Vagina (tissue), 2 donors: Measurements from ENCODE around the gene CELSR3. TPM values are rescaled to one million over a fixed set of nuclear protein-coding genes. Genes with fewer than 3 reads are reported as not detected.

ENCODE experiments used
- DNase-seq, 2 donors: peaks; one replicate each; pipeline ENCODE4 v3.0.0-alpha.2; 2017; ENCODE audit errors: extremely low spot score in 2 of 2
- H3K27ac ChIP-seq: fragments of 200-600 bp; sonication (generic); one replicate; pipeline ENCODE4 v1.5.1; 2019
- H3K27me3 ChIP-seq: fragments of 200-600 bp; sonication (generic); one replicate; pipeline ENCODE4 v1.5.1; 2019
- H3K36me3 ChIP-seq, 2 donors: fragments of 200-600 bp; sonication (generic); one replicate each; pipeline ENCODE4 v1.5.1; 2017 to 2019
- H3K4me1 ChIP-seq: fragments of 200-600 bp; sonication (generic); one replicate; pipeline ENCODE4 v1.5.1; 2019
- H3K4me3 ChIP-seq, 2 donors: fragments of 200-600 bp; sonication (generic); 1 replicate in 1 of 2; 2 replicates in 1 of 2; pipeline ENCODE4 v1.5.1; 2016 to 2019
- H3K9me3 ChIP-seq: fragments of 200-600 bp; sonication (generic); one replicate; pipeline ENCODE4 v1.5.1; 2019
- POLR2A ChIP-seq, 2 donors: fragments of 450-650 bp; IDR thresholded peaks; one replicate each; pipeline ENCODE4 v1.6.1; 2017; ENCODE audit warnings: antibody characterized with exemption in 2 of 2, mild to moderate bottlenecking in 2 of 2, moderate library complexity in 2 of 2
- POLR2AphosphoS5 ChIP-seq, 2 donors: sonication (generic); formaldehyde crosslinking; IDR thresholded peaks; one replicate each; pipeline ENCODE4 v1.9.0; 2017; ENCODE audit warnings: antibody characterized with exemption in 2 of 2, mild to moderate bottlenecking in 2 of 2, low read depth in 1 of 2; ENCODE audit not compliant: insufficient read depth in 1 of 2
- intact Hi-C: fragments of 100-400 bp; cut with DNase I; formaldehyde crosslinking; loops from one replicate; pipeline ENCODE4 v1.15.1; 2023
- total RNA-seq: library from RNA; depleted of rRNA; stranded (reverse); fragments of >200 nt; gene quantifications from one replicate; pipeline ENCODE4 v1.2.3, GENCODE V29; 2016
- TF ChIP-seq, protein P1 (sequence below), 3 experiments: fragments of 450-650 bp in 2 of 3; fragments of 200-600 bp in 1 of 3; sonication (generic) in 1 of 3; IDR thresholded peaks; one replicate each; pipeline ENCODE4 v1.5.1; 2017 to 2019; ENCODE audit warnings: antibody characterized with exemption in 3 of 3, mild to moderate bottlenecking in 2 of 3, moderate library complexity in 2 of 3

Gene CELSR3
- total RNA-seq, 1 donor from 2014 or later = 2.2 TPM

DNA sequence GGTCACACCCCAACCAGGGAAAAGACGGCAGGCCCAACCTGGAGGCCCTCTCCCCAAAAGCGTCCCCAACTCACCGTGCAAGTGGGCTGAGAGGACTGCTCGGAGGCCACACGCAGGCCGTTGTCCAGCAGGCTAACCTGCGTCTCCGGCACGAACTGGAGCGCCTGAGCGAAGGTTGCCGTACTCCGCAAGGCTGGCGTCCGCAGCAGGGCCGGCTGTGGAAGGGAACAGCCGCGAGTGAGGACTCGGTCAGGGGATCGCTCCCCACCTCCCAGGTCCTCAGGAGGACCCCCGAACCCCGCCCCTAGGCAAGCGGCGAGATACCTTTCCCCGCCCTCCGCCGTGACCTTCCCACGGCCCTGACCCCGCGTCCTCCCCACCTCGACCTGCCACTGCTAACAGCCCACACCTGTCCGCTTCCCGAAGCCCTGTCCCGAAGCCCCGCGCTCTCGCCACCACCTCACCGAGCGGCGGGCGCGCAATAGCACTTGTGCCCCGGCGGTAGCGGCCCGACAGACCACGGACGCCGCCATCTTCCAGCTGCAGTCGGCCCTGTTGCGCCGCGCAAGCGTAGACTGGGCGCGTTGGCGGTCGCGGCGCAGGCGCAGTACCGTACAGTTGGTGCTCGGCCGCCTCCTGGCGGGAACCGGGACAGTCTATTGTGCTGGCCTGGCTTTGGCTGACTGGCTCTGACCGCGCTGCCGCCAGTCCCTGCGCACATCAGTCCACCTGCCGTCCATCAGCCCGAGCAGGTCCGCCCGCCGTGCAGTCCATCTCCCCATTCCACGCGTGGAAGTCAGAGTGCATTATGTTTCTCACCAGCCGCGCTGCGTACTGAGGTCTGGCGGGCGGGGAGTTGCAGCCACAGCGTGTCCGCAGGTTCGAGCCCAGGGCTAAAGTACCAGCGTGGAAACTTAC is 53.3 kb downstream of the CELSR3 start, which contains the start of gene UQCRC1:
TSS of gene UQCRC1 (minus strand) at position 559 of the 918 bp plus-strand sequence. CDS start at position 533, 26 bp downstream.
- Histone ChIP-seq H3K36me3 (peaks cover 0 to 26% of the 10 kb centered on the region in 2 donors), H3K4me1 (peaks cover 34% of the 10 kb centered on the region), H3K27me3 (no peaks in the 10 kb centered on the region), H3K27ac (peak within 1 kb of the TSS; percentile 91), H3K4me3 (peak within 1 kb of the TSS; percentile 96 to 97), H3K9me3 (no peaks in the 10 kb centered on the region)
- DNase-seq = no peak
- intact Hi-C loops = no loop called here
- peak in 1 of 2 donors; percentile 55 for TF ChIP-seq POLR2A (IDR thresholded peaks at IDR 0.05)
- TF ChIP-seq, protein P1, sequence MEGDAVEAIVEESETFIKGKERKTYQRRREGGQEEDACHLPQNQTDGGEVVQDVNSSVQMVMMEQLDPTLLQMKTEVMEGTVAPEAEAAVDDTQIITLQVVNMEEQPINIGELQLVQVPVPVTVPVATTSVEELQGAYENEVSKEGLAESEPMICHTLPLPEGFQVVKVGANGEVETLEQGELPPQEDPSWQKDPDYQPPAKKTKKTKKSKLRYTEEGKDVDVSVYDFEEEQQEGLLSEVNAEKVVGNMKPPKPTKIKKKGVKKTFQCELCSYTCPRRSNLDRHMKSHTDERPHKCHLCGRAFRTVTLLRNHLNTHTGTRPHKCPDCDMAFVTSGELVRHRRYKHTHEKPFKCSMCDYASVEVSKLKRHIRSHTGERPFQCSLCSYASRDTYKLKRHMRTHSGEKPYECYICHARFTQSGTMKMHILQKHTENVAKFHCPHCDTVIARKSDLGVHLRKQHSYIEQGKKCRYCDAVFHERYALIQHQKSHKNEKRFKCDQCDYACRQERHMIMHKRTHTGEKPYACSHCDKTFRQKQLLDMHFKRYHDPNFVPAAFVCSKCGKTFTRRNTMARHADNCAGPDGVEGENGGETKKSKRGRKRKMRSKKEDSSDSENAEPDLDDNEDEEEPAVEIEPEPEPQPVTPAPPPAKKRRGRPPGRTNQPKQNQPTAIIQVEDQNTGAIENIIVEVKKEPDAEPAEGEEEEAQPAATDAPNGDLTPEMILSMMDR (IDR thresholded peaks at IDR 0.05) = peak; percentile 50 to 91 (median 88)
- TF ChIP-seq POLR2AphosphoS5 (IDR thresholded peaks at IDR 0.05; ENCODE audit: insufficient read depth in 1 of 2, low read depth in 1 of 2) = peak; percentile 96 to 97

GRCh38 chr3:48607519-48607918 is 55.2 kb downstream of the CELSR3 start:
- peaks cover 0 to 45% of the 10 kb centered on the region in 2 donors for H3K36me3 ChIP-seq
- intact Hi-C loops = no loop called here
- DNase-seq = no peak
- TF ChIP-seq, protein P1 (IDR thresholded peaks at IDR 0.05) = no peak
- TF ChIP-seq POLR2AphosphoS5 (IDR thresholded peaks at IDR 0.05; ENCODE audit: insufficient read depth in 1 of 2, low read depth in 1 of 2) = no peak
- TF ChIP-seq POLR2A (IDR thresholded peaks at IDR 0.05) = no peak
- H3K4me3 ChIP-seq = no peak overlapping the region
- no peak overlapping the region for H3K27ac ChIP-seq
- no peaks in the 10 kb centered on the region for H3K27me3 ChIP-seq
- H3K4me1 ChIP-seq = peaks cover 34% of the 10 kb centered on the region
- no peaks in the 10 kb centered on the region for H3K9me3 ChIP-seq

GRCh38 chr3:48601622-48601994 is 61.1 kb downstream of the CELSR3 start:
- intact Hi-C loops = loop anchor here (2.0 kb wide), 1 partner anchor 37 kb away; no protein-coding TSS in a partner anchor
- no peak for TF ChIP-seq POLR2A (IDR thresholded peaks at IDR 0.05)
- no peak for TF ChIP-seq POLR2AphosphoS5 (IDR thresholded peaks at IDR 0.05; ENCODE audit: insufficient read depth in 1 of 2, low read depth in 1 of 2)
- TF ChIP-seq, protein P1 (IDR thresholded peaks at IDR 0.05) = no peak
- no peak for DNase-seq
- peaks cover 56% of the 10 kb centered on the region for H3K4me1 ChIP-seq
- H3K27me3 ChIP-seq = no peaks in the 10 kb centered on the region
- H3K4me3 ChIP-seq = no peak overlapping the region
- H3K27ac ChIP-seq = no peak overlapping the region
- H3K36me3 ChIP-seq = peaks cover 0 to 76% of the 10 kb centered on the region in 2 donors
- H3K9me3 ChIP-seq = no peaks in the 10 kb centered on the region

- DNase-seq = no peak
- no peaks in the 10 kb centered on the region for H3K9me3 ChIP-seq
- peak overlapping the region; percentile 94 for H3K27ac ChIP-seq
- H3K4me1 ChIP-seq = peaks cover 56% of the 10 kb centered on the region
- no peaks in the 10 kb centered on the region for H3K27me3 ChIP-seq
- H3K36me3 ChIP-seq = peaks cover 0 to 71% of the 10 kb centered on the region in 2 donors
- H3K4me3 ChIP-seq = no peak overlapping the region
- no peak for TF ChIP-seq POLR2A (IDR thresholded peaks at IDR 0.05)
- TF ChIP-seq POLR2AphosphoS5 (IDR thresholded peaks at IDR 0.05; ENCODE audit: insufficient read depth in 1 of 2, low read depth in 1 of 2) = no peak
- TF ChIP-seq, protein P1 (IDR thresholded peaks at IDR 0.05) = no peak
- intact Hi-C loops = loop anchor here (2.0 kb wide), 1 partner anchor 36 kb away; no protein-coding TSS in a partner anchor
Measured at GRCh38 chr3:48600711-48601621, 61.7 kb downstream of the CELSR3 start.
